Natural killer cell (primary cell): Measurements from ENCODE around the gene IFI44. TPM values are rescaled to one million over a fixed set of nuclear protein-coding genes. Genes with fewer than 3 reads are reported as not detected.

Source experiments
- ATAC-seq, 3 donors: fragments of 150-1000 bp in 2 of 3; fragments of 200-7000 bp in 1 of 3; cut with Tn5 transposase; 1 replicate in 1 of 3; 2 replicates in 2 of 3; pipeline ENCODE4 v1.10.0; 2021; ENCODE audit warnings: mild to moderate bottlenecking in 2 of 3, moderate library complexity in 2 of 3
- DNase-seq, 2 donors: peaks; one replicate each; pipeline versions ENCODE4 v3.0.0 to v3.0.0-alpha.2; 2013 to 2021; ENCODE audit warnings: mixed read lengths in 1 of 2
- H3K27ac ChIP-seq: one replicate; pipeline ENCODE4 v1.5.1; 2013; ENCODE audit warnings: mild to moderate bottlenecking, low read length
- H3K27me3 ChIP-seq: one replicate; pipeline ENCODE4 v1.6.1; 2013; ENCODE audit warnings: low read length; ENCODE audit not compliant: control insufficient read depth, insufficient read depth
- H3K36me3 ChIP-seq: one replicate; pipeline ENCODE4 v1.6.1; 2013; ENCODE audit warnings: low read length; ENCODE audit not compliant: control insufficient read depth, insufficient read depth
- H3K4me1 ChIP-seq: one replicate; pipeline ENCODE4 v1.6.1; 2013; ENCODE audit warnings: low read length; ENCODE audit not compliant: control insufficient read depth, insufficient read depth
- H3K4me3 ChIP-seq: one replicate; pipeline ENCODE4 v1.5.1; 2013; ENCODE audit warnings: low read length
- H3K9me3 ChIP-seq: one replicate; pipeline ENCODE4 v1.6.1; 2013; ENCODE audit warnings: low read length; ENCODE audit not compliant: control insufficient read depth, insufficient read depth
- H3K27ac Mint-ChIP-seq, 2 donors: one replicate each; pipeline ENCODE4 v1.8.0; 2022; ENCODE audit warnings: mild to moderate bottlenecking in 2 of 2, mixed read lengths in 2 of 2, moderate library complexity in 1 of 2
- H3K27me3 Mint-ChIP-seq, 2 donors: one replicate each; pipeline ENCODE4 v1.8.0; 2022; ENCODE audit warnings: low read depth in 2 of 2, mixed read lengths in 2 of 2
- H3K36me3 Mint-ChIP-seq: one replicate; pipeline ENCODE4 v1.8.0; 2022; ENCODE audit warnings: mixed read lengths
- H3K4me1 Mint-ChIP-seq, 2 donors: one replicate each; pipeline ENCODE4 v1.8.0; 2022; ENCODE audit warnings: mixed read lengths in 2 of 2
- H3K4me3 Mint-ChIP-seq: one replicate; pipeline ENCODE4 v1.8.0; 2022; ENCODE audit warnings: mild to moderate bottlenecking, moderate library complexity, mixed read lengths
- H3K9me3 Mint-ChIP-seq, 2 donors: one replicate each; pipeline ENCODE4 v1.8.0; 2022; ENCODE audit warnings: mixed read lengths in 2 of 2
- CTCF ChIP-seq: fragments of 200-600 bp; IDR thresholded peaks from one replicate; pipeline ENCODE4 v1.8.0; 2022; ENCODE audit warnings: antibody characterized with exemption
- WGBS: methylation state at CpG from one replicate; pipeline ENCODE4 v1.1.7; 2013; ENCODE audit warnings: missing lambda C conversion rate; ENCODE audit not compliant: insufficient coverage; 5-methylcytosine and 5-hydroxymethylcytosine counted together
- intact Hi-C: fragments of 100-400 bp; cut with micrococcal nuclease; formaldehyde crosslinking; loops from one replicate; pipeline ENCODE4 v1.14.2; 2022
- total RNA-seq, 4 donors: library from RNA; stranded (reverse); fragments of 120-200 nt in 1 of 4; gene quantifications; one replicate each; pipeline versions ENCODE4 v1.2.3 to v1.2.4, GENCODE V29; 2013 to 2022

Gene IFI44
- total RNA-seq, 3 donors from 2014 or later (not counting 1 experiment from before 2014, with no cell fraction given): 34.6 to 60.2 (median 35.5) TPM

GRCh38 chr1:78630600-78630999 is 19.0 kb upstream of the IFI44 start:
- peaks cover 0 to 3% of the 10 kb centered on the region in 2 donors for H3K9me3 Mint-ChIP-seq
- WGBS: 40% methylated on average over 1 of the region's 2 CpGs
- H3K36me3 Mint-ChIP-seq: no peaks in the 10 kb centered on the region
- Histone ChIP-seq H3K36me3 (no peaks in the 10 kb centered on the region), H3K4me3 (no peak overlapping the region), H3K27me3 (no peaks in the 10 kb centered on the region), H3K9me3 (no peaks in the 10 kb centered on the region), H3K27ac (no peak overlapping the region), H3K4me1 (no peaks in the 10 kb centered on the region)
- no peak overlapping the region for H3K4me3 Mint-ChIP-seq
- no peak for DNase-seq
- ATAC-seq: no peak
- peaks cover 0 to 3% of the 10 kb centered on the region in 2 donors for H3K27me3 Mint-ChIP-seq
- H3K27ac Mint-ChIP-seq: no peak overlapping the region
- H3K4me1 Mint-ChIP-seq: no peaks in the 10 kb centered on the region
- intact Hi-C loops: no loop called here
- no peak for TF ChIP-seq CTCF

GRCh38 chr1:78633209-78633608 is 16.4 kb upstream of the IFI44 start:
- Histone ChIP-seq H3K36me3 (no peaks in the 10 kb centered on the region), H3K4me1 (no peaks in the 10 kb centered on the region), H3K9me3 (no peaks in the 10 kb centered on the region), H3K27me3 (no peaks in the 10 kb centered on the region), H3K4me3 (no peak overlapping the region), H3K27ac (no peak overlapping the region)
- intact Hi-C loops: no loop called here
- Mint-ChIP-seq H3K9me3 (peaks cover 0 to 3% of the 10 kb centered on the region in 2 donors), H3K27me3 (peaks cover 0 to 3% of the 10 kb centered on the region in 2 donors), H3K27ac (no peak overlapping the region), H3K4me3 (no peak overlapping the region), H3K36me3 (no peaks in the 10 kb centered on the region), H3K4me1 (no peaks in the 10 kb centered on the region)
- TF ChIP-seq CTCF: no peak
- ATAC-seq (no peak), DNase-seq (no peak)
- 97% methylated on average over 4 of the region's 4 CpGs for WGBS

GRCh38 chr1:78640462-78640861 is 9.2 kb upstream of the IFI44 start:
- no CpG with 5 or more reads among the region's 1 CpG for WGBS
- Histone ChIP-seq H3K27ac (no peak overlapping the region), H3K4me3 (no peak overlapping the region), H3K4me1 (no peaks in the 10 kb centered on the region), H3K36me3 (no peaks in the 10 kb centered on the region), H3K9me3 (no peaks in the 10 kb centered on the region), H3K27me3 (no peaks in the 10 kb centered on the region)
- intact Hi-C loops: no loop called here
- ATAC-seq: no peak
- no peak for TF ChIP-seq CTCF
- Mint-ChIP-seq H3K4me3 (no peak overlapping the region), H3K27me3 (no peaks in the 10 kb centered on the region), H3K9me3 (peaks cover 2 to 3% of the 10 kb centered on the region in 2 donors), H3K4me1 (peaks cover 8 to 10% of the 10 kb centered on the region in 2 donors), H3K36me3 (no peaks in the 10 kb centered on the region), H3K27ac (no peak overlapping the region)
- DNase-seq: no peak

GRCh38 chr1:78641558-78641957 is 8.1 kb upstream of the IFI44 start:
- no peaks in the 10 kb centered on the region for H3K36me3 Mint-ChIP-seq
- DNase-seq (no peak), ATAC-seq (no peak)
- H3K4me1 Mint-ChIP-seq: peaks cover 19 to 21% of the 10 kb centered on the region in 2 donors
- no peak overlapping the region for H3K4me3 Mint-ChIP-seq
- H3K9me3 Mint-ChIP-seq: peaks cover 2 to 3% of the 10 kb centered on the region in 2 donors
- intact Hi-C loops: no loop called here
- H3K27ac Mint-ChIP-seq: no peak overlapping the region
- no peak for TF ChIP-seq CTCF
- Histone ChIP-seq H3K27ac (no peak overlapping the region), H3K36me3 (no peaks in the 10 kb centered on the region), H3K9me3 (no peaks in the 10 kb centered on the region), H3K4me1 (peaks cover 2% of the 10 kb centered on the region), H3K4me3 (no peak overlapping the region), H3K27me3 (no peaks in the 10 kb centered on the region)
- no peaks in the 10 kb centered on the region for H3K27me3 Mint-ChIP-seq
- WGBS: 91% methylated on average over 4 of the region's 4 CpGs
